ENCODE data around the gene CACNA1C.

Gene CACNA1C

GRCh38 chr12:2142068-2142467 is 89.3 kb downstream of the CACNA1C start:
- no peak for DNase-seq

GRCh38 chr12:2144951-2145350 is 92.2 kb downstream of the CACNA1C start:
- DNase-seq = no peak

DNA sequence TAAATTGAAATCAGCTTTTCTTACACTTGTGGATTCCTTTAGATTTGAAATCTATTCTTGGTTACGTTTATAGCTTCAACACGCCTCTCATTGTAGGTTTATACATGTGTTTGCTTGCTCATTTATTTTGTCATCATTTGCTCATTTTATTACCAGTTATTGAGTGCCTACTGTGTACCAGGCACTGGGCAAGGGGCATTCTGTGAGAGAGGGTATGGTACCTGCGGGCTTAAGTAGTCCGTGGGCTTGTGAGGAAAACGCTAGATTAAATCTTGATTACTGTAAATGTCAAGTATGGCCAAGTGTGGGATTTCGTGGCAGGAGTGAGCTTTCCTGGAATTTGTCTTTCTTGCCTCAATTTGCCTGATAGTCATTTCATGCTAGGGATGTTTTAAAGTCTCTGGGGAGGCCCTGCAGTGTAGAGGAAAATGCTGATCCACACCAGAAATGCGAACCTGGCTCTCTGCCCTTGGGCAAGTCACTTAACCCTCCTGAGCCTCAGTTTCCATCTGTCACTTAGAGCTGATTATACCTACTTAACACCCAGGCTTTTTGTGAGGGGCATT is 92.7 kb downstream of the CACNA1C start:
- DNase-seq = no peak

- no peak for DNase-seq
Measured at GRCh38 chr12:2147335-2147734, 94.5 kb downstream of the CACNA1C start.

GRCh38 chr12:2149091-2149490 is 96.3 kb downstream of the CACNA1C start:
- no peak for DNase-seq

DNA sequence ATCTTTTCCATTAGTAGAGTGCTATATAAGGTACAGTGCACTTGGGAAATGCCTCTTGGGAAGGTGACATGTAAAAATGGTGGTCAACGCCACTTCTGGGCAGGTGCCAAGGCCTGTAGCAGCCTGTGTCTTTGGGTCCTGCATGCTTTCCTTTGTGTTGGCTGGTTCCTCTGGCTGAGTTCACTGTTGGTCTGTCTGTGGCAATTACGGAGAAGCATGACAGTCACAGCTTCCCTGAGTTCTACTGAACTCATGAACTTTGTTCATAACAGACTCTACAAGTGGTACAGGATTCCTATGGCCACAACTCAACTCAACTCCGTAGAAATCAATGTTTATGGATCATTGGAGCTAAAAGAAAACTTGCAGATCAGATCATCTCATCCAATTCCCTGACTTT is 98.0 kb downstream of the CACNA1C start:
- no peak for DNase-seq

- DNase-seq = no peak
Measured at GRCh38 chr12:2151391-2151790, 98.6 kb downstream of the CACNA1C start.

GRCh38 chr12:2152134-2152533 is 99.3 kb downstream of the CACNA1C start:
- no peak for DNase-seq

DNA sequence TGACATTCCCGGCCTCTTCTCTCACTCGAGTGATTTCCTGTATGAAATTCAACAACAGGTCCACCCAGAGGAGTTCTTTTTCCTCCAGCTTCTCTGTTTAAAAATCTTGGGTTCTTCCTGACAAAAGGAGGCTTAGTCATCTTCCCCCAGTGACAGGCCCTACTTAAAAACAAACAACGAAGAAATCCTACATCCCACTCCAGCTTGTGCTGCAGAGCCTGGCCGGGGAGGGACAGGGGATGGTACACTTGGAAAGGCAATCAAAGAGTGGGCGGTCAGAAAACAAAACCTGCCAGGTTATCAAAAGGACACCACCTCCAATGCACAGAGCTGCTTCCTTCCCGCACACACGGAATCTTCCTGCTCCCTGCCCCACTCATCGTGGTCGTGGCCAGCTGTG is 101.3 kb downstream of the CACNA1C start:
- DNase-seq = no peak

DNA sequence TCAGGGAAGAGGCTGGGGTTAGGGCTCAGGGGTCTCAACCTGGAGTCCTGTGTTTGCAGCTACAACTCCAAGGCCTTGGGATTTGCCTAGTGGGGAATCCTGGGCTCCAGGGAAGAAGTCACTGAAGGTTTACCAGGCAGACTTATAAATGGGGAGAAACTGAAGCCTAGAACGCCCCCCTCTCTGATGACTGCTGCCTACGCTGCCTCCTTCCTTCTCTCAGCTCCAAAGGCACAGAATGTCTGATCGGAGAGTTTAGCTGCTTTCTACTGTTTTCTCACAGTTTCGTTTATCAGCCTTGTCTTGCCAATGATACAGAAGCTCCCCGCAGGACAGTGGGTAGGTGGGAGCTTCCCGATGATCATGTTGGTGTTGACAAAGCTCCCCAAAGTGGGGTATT is 101.7 kb downstream of the CACNA1C start:
- DNase-seq = no peak

DNA sequence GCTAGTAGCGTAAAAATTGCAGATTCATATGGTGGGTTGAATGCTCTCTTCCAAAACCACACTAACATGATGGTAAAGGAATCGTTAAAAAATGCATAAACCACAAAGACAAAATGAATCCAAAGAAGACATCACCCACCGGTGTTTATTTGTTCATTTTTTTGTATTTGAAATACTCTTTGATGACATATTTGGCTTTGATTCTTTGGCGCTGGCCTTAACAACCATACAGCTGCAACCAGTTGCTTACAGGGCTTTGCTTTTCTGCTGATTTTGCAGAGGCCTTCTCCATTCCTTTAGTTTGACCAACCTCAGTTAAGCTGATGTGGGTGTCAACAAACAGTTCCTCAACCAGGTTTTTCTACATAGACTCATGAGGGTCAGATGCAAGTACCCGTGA is 103.5 kb downstream of the CACNA1C start:
- no peak for DNase-seq

DNA sequence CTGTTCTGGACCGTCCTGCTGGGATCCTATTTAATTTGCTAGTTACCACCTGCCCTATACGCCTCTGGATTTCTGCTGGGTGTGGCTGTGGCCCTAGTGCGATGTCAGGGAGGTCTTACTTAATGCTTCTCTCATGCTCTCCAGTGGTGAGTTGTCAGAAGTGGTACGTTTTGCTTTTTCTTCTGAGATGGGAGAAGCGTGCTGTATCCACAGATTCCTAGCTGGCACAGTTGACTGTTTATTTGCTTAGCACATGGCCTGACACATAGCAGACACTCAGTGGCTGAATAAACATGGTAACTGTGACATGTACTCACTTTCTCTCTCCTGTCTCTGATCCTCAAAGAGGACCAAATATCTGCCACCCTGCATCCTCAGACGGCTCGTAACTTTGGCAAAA is 107.3 kb downstream of the CACNA1C start:
- no peak for DNase-seq

DNA sequence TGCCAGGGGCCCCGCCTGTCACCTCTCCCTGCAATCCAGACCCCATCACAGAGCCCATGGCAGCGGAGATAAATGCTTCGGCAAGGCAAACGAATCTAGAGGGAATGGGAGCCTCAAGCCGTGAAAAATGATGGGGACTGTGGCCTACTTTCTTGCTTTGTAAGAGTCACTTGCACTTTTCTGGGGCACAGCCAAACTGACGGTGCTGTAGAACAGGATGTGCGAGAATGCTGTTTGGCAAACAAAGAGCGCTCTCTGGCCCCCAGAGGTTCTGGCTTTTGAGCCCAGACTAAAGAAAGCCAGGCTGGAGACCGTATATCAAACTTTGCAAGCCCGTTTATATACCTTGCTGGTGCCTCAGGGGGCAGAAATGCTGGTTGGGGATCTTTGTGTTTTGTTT is 108.7 kb downstream of the CACNA1C start:
- DNase-seq = no peak

DNA sequence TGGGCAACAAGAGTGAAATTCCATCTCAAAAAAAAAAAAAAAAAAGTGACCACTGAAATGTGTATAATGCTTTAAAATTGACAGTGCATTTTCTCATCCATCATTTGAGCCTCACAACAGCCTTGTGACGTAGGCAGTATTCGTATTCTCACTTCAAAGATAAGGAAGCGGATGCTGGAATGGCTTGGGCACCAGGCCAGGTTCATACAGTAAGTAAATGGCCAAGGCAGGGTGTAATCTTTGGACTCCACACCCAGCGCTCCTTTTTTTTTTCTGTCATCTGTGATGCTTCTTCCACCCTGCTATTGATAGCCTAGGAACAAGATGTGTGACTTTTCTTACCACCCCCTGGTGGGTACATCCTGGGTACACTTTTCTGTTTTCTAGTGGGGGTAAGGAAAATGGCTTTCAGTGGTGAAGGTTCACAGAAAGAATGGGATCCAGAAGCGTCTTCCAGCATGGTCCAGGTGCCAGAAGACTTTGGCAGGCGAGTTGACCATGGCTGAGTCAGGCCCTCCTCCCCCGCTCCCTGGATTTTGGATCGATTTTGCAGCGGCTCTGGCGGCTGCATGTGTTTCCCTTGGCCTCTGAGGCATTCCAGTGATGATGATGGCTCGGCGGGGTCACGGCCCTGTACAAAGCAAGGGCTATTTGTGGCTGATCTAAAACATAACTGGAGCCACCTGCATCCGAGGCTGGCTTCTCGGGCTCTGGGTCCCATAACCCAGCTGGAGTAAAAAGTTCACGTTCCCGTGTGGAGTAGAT is 110.6 kb downstream of the CACNA1C start:
- DNase-seq = no peak

DNA sequence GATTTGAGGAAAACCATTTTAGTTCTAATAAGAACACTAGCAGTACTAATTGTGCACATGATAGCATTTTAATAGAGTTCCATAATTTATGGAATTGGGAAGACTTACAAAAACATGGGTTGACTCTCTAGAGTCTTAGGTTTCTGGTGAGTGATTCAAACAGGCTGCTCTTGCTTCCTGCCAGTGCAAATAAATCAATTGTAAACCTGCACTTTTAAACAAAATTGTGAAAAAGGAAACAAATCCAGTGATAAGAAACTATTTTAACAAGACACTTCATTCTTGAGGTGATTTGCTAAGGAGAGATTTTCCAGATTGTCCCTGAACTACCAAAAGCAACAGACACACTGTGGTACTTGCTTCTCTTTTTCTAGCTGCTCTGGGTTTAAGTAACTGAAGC is 112.2 kb downstream of the CACNA1C start:
- DNase-seq = no peak

GRCh38 chr12:2165927-2166326 is 113.1 kb downstream of the CACNA1C start:
- DNase-seq = no peak

DNA sequence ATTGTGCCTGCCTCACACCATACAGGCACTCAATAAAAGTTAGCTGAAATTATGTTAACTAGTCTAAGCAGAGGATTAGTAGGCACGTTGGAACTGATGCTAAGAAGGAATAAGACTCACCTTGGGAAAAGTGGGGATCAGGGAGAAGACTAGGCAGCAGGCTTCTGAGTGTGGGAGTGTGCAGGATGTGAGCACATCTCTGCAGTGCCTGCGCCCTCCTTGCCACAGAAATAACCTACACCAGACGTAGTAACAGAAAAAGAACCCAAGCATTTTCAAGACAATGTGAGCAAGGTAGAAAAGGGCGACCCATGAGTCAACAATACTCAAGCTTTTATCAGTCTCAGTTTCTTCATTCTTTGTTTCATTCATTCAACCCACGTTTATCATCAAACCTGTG is 113.9 kb downstream of the CACNA1C start:
- no peak for DNase-seq

- no peak for DNase-seq
Measured at GRCh38 chr12:2167231-2167630, 114.4 kb downstream of the CACNA1C start.

GRCh38 chr12:2168808-2169207 is 116.0 kb downstream of the CACNA1C start:
- DNase-seq = no peak

GRCh38 chr12:2169489-2169888 is 116.7 kb downstream of the CACNA1C start:
- DNase-seq = no peak

DNA sequence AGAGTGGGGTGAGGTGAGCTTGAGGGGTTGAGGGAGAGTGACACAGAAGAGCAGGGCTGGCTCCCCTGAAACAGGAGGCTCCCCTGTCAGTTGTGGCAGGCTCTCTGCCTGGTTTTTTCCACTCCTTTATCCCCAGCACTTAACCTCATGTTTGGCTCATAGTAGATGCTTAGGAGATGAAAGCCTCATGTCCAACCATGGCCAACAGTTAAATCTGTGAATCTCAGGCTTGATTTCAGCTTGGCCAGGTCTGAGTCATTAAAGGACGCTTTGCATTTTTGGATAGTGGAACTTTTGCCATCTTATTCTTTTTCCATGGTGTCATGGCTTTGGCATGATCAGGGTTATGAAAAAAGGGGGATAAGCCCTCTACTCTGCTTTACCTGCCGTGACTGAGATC is 117.2 kb downstream of the CACNA1C start:
- DNase-seq = no peak

DNA sequence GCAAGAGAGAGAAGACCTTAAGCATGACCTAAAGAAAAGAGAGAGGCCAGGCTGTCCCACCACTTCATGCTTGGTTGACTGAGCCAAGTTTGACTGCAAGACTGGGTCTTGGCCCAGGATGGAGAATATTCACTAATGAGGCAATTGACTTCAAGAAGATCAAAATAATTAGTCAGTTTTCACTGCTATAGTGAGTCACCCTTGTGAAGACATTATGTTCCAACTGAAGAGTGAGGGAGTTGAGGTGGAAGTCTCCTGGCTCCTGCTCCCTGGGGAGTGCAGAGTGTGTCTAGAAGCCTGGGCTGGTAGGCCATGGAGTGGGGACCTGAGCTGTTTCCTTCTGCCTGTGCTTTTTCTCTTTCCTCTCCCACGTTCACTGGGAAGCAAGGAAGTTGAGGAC is 117.6 kb downstream of the CACNA1C start:
- no peak for DNase-seq

DNA sequence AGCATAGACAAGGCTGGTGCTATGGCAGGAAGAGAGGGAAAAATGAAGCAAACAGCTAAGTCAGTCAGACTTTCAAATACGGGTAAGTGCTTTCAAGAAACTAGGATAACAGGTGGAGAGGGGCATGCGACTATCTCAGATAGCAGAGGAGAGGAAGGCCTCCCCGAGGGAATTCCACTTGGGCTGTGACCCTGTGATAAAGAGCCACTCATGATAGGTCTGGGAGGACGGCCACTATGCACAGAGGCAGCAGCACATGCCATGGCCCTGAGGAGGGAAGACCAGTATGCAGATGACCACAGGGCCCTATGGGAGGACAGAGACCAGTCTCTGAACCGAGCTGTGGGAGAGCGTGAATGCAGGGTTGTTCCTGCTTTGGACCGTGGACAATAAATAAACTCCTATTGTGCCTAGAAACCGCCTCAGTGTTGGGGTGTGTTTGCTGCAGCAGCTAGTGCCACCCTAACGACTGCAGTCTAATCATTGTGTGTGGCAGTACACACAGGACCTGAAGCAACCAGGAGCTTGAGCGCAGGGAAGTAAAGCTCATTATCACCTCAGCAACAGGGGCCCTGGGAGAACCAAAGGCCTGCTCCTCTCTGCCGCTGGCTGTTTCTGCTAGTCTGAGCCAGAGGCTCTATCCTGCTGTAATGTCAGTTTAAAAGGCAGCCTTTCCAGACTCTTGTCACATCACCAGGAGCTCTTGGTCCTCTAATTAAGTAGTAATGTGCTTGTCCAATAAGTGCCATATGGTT is 119.1 kb downstream of the CACNA1C start:
- DNase-seq = no peak

- no peak for DNase-seq
Measured at GRCh38 chr12:2172491-2173214, 119.9 kb downstream of the CACNA1C start.

All from activated CD8-positive, alpha-beta memory T cell treated with anti-CD3 and anti-CD28 coated beads, Interleukin-2, amount 50 U/mL, for 48 hours (primary cell).